RPMI7951 (cell line): ENCODE results near the gene NEK11. TPM values are rescaled to one million over a fixed set of nuclear protein-coding genes. Genes with fewer than 3 reads are reported as not detected.
"Not testable (repeated sequence)": the region's sequence is repeated elsewhere in the genome, so short reads cannot be mapped to it uniquely, and the experiment has no call there.

Source experiments
- DNase-seq: peaks from one replicate; pipeline ENCODE4 v3.0.0-alpha.2; 2012; ENCODE audit warnings: low read depth
- total RNA-seq: library from RNA; depleted of rRNA; stranded (reverse); fragments of >200 nt; shearing (Covaris generic); gene quantifications from 2 replicates; pipeline ENCODE4 v1.2.3, GENCODE V29; 2014

Gene NEK11
- total RNA-seq, 1 experiment from 2014 or later: 4.0 TPM

- DNase-seq: no peak
Observed at GRCh38 chr3:131038326-131038725, 11.6 kb downstream of the NEK11 start.

DNA sequence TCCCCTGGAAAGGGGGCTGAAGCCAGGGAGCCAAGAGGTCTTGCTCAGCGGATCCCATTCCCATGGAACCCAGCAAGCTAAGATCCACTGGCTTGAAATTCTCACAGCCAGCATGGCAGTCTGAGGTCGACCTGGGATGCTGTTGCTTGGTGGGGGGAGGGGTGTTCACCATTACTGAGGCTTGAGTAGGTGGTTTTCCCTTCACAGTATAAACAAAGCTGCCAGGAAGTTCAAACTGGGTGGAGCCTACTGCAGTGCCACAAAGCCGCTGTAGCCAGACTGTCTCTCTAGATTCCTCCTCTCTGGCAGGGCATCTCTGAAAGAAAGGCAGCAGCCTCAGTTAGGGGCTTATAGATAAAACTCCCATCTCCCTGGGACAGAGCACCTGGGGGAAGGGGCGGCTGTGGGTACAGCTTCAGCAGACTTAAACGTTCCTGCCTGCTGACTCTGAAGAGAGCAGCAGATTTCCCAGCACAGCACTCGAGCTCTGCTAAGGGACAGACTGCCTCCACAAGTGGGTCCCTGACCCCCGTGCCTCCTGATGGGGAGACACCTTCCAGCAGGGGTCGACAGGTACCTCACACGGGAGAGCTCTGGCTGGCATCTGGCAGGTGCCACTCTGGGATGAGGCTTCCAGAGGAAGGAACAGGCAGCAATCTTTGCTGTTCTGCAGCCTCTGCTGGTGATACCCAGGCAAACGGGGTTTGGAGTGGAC lies 15.8 kb downstream of the NEK11 start:
- not testable (repeated sequence) for DNase-seq

GRCh38 chr3:131047582-131047981 lies 20.9 kb downstream of the NEK11 start:
- DNase-seq: no peak

GRCh38 chr3:131048030-131048429 lies 21.4 kb downstream of the NEK11 start:
- no peak for DNase-seq

GRCh38 chr3:131050001-131050400 lies 23.3 kb downstream of the NEK11 start:
- DNase-seq: no peak

DNA sequence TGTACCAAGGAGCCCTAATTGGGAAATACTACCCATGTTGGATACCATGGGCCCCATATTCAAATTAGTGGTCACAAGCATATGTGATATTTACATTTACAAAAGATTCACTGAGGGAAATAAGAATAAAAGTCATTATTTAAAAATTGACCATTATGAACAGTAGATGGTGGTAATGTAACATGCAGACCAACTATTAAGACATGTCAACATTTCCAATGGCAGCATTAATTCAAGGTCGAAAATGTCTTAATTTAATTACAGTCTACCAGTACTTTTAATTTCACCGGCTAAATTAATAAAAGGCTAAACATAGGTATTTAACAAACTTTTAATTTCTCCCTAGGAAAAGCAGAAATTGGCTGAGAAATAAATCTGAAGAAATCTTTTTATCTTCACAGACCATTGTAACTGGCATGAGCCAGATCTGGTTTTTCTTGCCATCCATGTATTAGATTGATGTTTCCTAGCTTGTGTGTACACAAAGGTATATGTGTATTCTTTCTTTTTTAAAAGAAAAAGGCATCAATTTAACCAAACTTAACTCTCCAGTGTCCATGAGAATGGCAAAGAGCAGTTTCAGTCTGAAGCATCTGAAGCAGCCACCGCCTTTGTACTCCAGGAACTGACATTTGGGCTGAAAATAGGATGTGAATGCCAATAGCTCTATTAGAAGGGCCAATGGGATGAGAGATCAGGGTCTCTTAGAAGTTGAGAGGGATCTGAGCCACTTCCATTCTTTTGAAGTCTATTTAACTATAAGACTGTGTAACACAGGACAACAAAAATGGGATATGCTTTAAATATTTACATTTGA lies 26.6 kb downstream of the NEK11 start:
- peak; percentile 13 for DNase-seq

GRCh38 chr3:131067983-131068382 lies 41.3 kb downstream of the NEK11 start:
- no peak for DNase-seq

DNA sequence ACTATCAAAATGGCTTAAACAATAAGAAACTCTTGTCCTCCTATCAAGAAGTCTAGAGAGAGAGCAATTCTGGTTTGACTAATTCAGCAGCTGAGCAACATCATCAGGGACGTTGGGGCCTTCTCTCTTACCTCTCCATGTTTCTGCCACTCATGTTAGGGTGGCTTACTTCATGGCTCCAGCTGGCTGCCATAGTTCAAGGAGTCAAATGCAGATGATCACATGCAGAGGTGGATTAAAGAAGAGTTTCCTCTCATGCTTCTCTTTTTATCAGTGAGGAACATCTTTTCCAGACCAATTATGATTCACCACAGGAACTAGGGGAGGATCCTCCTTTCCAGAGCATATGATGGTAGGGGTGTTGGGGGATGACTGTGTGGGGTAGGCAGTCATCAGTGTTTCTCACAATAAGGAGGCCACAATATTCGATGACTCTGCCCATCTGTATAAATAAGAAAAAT lies 45.5 kb downstream of the NEK11 start:
- DNase-seq: peak; percentile 81

DNA sequence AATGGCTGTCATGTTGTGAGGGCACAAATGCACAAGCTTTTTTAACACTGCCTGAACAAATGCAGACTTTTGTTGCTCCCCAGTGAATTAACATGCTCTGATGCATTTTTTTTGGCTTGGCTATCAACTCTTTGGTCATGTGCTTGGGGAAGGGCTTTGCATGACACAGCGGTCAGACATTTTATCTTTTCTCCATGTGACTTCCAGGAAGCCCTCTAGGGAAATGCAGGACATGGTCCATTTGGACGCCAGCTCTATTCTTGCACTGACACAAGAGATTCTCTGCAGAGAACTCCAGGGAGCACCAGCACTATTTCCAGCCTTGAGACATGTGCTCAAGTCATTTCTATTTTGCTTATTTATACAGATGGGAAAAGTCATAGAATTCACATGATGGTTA lies 46.2 kb downstream of the NEK11 start:
- peak; percentile 76 for DNase-seq

DNA sequence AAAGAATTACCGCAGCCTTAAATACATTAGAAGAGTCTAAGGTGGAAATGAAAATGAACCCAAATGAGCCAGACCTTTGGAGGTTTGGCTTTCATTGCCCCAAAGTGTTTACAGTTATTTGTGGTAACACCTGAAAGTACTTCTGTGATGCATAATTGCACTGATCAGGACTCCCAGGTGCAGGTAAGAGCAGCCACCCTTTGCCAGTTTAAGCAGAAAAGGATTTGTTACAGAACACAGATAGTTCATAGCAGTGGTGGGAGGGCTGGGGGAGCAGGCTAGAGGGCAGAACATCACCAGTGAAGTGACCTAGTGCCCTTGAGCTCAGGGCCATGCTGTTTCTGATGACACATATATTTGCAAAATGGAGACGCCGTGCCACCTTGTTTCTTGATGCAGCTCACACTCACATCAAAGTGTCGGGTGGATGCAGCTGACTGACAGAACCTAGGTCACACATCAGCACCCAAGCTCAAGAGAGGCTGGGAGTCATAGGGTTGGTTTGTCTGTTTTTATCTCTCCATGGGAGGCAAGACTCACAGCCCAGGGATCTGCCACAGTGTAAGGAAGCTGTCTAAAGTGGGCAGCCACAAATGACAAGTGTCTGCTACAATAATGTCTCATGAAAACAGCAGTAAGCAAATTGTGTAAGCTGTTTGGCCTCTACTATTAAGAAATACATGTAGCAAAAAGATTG lies 49.1 kb downstream of the NEK11 start:
- no peak for DNase-seq

GRCh38 chr3:131077904-131078303 lies 51.2 kb downstream of the NEK11 start:
- no peak for DNase-seq

- DNase-seq: no peak
Observed at GRCh38 chr3:131079086-131079485, 52.4 kb downstream of the NEK11 start.

DNA sequence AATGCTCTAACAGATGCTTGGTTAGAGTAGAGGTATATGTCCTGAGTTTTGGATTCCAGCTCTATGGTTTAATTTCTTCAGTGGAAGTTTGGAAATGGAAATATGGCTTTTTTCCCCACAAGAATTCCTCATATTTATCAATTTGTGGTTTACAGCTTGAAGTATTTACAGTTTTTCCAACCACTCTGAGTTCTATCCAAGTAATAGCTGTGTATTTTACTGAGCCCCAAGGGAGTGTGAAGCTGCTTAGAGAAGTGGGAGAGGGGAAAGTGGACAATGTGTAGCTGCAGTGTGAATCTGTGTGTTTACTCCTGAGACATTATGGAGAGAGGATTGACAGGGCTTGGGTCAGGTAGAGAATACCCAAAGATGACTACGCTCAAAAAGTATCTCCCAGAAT lies 54.5 kb downstream of the NEK11 start:
- no peak for DNase-seq

DNA sequence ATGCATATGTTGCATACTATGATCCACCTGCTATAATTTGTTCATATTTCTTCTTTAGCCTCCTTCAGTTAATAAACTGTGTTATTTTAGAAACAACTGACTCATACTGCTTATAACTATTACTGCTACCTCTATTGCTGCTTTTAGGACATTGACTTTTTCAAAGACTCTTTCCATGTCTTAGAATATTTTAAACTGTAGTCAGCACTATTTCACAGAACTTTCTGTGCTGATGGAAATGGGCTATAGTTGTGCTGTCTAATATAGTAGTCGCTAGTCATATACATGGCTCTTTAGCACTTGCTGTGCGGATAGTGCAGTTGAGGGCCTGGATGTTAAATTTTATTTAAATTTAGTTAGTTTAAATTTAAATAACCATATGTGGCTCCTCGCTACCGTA lies 55.6 kb downstream of the NEK11 start:
- no peak for DNase-seq

DNA sequence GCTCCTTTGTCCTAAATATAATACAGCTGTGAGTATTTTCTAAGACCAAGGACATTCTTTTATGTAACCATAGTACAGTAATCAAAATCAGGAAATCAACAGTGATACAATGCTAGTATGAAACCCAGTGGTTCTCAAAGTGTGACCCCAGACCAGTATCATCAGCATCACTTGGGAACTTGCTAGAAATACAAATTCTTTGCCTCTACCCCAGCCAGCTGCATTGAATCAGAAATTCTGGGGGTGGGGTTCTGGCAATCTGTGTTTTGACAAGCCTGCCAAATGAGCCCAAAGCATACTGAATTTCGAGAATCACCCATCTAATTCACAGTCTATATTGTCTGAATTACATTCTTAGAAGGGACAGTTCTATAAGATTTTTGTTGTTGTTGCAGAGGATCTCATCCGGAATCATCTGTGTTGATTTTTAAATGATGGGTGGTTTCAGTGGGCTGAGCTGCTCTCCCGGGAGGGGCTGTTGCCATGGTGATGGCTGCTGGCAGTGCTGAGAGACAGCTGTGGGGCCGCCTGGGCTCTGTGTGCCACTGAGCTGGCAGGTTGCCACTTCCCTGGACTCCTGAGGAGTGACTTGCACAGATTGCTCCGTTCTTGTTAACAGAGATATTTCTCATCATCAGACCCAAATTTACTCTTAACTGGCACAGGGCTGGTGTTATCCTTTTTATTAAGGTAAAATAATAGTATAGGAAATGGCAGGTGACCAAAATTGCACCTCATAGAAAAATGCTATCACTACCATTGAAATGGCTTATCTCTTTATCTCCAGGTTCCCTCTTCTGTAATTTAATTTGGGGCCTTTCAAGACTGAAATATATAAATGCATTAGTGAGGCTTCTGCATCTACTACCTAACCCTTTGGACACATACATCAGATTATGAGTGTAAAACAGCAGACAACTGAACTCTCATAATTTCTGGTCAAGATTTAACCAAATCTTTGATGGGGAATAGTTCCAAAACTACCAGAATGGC lies 56.5 kb downstream of the NEK11 start:
- peak; percentile 76 for DNase-seq

GRCh38 chr3:131091768-131092167 lies 65.1 kb downstream of the NEK11 start:
- peak; percentile 26 for DNase-seq

DNA sequence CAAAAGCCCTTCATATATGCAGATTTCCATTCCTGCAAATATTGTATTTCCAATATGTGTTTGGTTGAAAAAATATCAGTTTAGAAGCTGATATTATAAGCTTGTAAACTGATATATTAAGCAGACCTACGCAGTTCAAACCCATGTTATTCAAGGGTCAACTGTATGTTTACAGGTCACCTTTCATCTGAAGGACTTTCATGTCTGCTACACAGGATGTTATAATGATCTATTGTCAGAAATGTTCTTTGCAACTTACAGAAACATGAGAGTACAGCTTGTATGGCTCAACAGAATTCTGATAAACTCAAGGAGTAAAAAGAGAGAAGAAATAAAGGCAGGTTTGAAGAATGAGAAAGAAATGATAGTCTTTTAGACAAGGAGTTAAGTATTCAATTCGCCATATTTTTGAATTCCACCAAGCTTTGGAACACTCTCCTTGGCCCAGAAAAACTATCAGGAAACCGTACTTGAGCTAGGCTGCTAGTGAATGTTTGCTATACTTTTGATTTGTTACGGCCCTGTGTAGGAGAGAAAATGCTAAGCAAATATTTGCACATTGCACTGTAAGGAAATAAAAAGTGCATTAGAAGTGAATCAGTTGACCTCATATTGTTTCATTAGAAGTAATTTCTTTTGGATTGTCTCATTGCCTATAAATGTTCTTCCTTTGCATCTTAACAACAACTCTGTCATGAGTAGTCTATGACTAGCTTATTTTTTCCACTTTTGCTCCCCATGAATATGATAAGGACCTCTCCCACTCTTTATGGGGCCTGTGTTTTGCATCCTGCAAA lies 81.2 kb downstream of the NEK11 start:
- DNase-seq: no peak

- DNase-seq: no peak
Observed at GRCh38 chr3:131109156-131109555, 82.5 kb downstream of the NEK11 start.

GRCh38 chr3:131110087-131110486 lies 83.4 kb downstream of the NEK11 start:
- DNase-seq: peak; percentile 27

- no peak for DNase-seq
Observed at GRCh38 chr3:131114256-131114655, 87.6 kb downstream of the NEK11 start.
